HEK293 (cell line): Measurements from ENCODE around the gene FAM9A.
"Not testable (repeated sequence)": the region's sequence is repeated elsewhere in the genome, so short reads cannot be mapped to it uniquely, and the experiment has no call there.

ENCODE experiments used
- CTCF ChIA-PET: fragments of 350-600 bp; formaldehyde crosslinking; extraction: SDS; loops from one replicate; lab custom pipeline; 2021; ENCODE audit warnings: antibody characterized with exemption; lab: Yijun Ruan, JAX
- POLR2A ChIA-PET: fragments of 300-600 bp; formaldehyde crosslinking; extraction: SDS; loops from one replicate; lab custom pipeline; 2020; ENCODE audit warnings: antibody characterized with exemption, inconsistent platforms; lab: Yijun Ruan, JAX
- H3K27ac ChIP-seq: fragments of 200-500 bp; sonication (Bioruptor generic); 2 replicates; pipeline ENCODE4 v1.5.1; 2014; ENCODE audit warnings: low read depth, low read length, control low read depth, inconsistent platforms; ENCODE audit errors: extremely low read depth
- H3K36me3 ChIP-seq, 2 experiments: fragments of 200-500 bp in 1 of 2; sonication (Bioruptor generic) in 1 of 2; 1 replicate in 1 of 2; 2 replicates in 1 of 2; pipeline ENCODE4 v1.5.1; 2014 to 2017; ENCODE audit warnings: inconsistent platforms in 2 of 2, low read length in 2 of 2; ENCODE audit not compliant: control insufficient read depth in 2 of 2, insufficient read depth in 1 of 2
- H3K4me1 ChIP-seq: fragments of 200-500 bp; sonication (Bioruptor generic); 2 replicates; pipeline ENCODE4 v1.5.1; 2014; ENCODE audit warnings: mild to moderate bottlenecking, low read length, inconsistent platforms; ENCODE audit not compliant: control insufficient read depth, insufficient read depth
- H3K4me3 ChIP-seq: 2 replicates; pipeline ENCODE4 v1.5.1; 2011; ENCODE audit warnings: low read depth, mild to moderate bottlenecking, control low read depth, low read length, moderate library complexity
- H3K9me3 ChIP-seq: fragments of 200-500 bp; sonication (Bioruptor generic); 2 replicates; pipeline ENCODE4 v1.5.1; 2014; ENCODE audit warnings: low read depth, low read length, inconsistent platforms; ENCODE audit not compliant: control insufficient read depth, insufficient read depth
- IKZF3 ChIP-seq: fragments of 450-650 bp; IDR thresholded peaks from 2 replicates; pipeline ENCODE4 v1.5.0; 2018; ENCODE audit warnings: missing biosample characterization, mild to moderate bottlenecking, missing genetic modification characterization, moderate library complexity
- KLF7 ChIP-seq: fragments of 450-650 bp; formaldehyde crosslinking; IDR thresholded peaks from 2 replicates; pipeline ENCODE4 v1.5.1; 2016; ENCODE audit warnings: missing biosample characterization, missing genetic modification characterization, borderline replicate concordance
- SCRT1 ChIP-seq: fragments of 450-650 bp; formaldehyde crosslinking; IDR thresholded peaks from 2 replicates; pipeline ENCODE4 v1.5.1; 2016; ENCODE audit warnings: missing biosample characterization, missing genetic modification characterization, borderline replicate concordance
- ZNF10 ChIP-seq: fragments of 450-650 bp; formaldehyde crosslinking; IDR thresholded peaks from 2 replicates; pipeline ENCODE4 v1.5.1; 2017; ENCODE audit warnings: missing biosample characterization, missing genetic modification characterization
- ZNF132 ChIP-seq: fragments of 450-650 bp; formaldehyde crosslinking; IDR thresholded peaks from 2 replicates; pipeline ENCODE4 v1.5.1; 2017; ENCODE audit warnings: missing biosample characterization, missing genetic modification characterization, borderline replicate concordance
- ZNF133 ChIP-seq: fragments of 450-650 bp; formaldehyde crosslinking; IDR thresholded peaks from 2 replicates; pipeline ENCODE4 v1.5.1; 2016; ENCODE audit warnings: missing biosample characterization, missing genetic modification characterization
- ZNF146 ChIP-seq: fragments of 450-650 bp; formaldehyde crosslinking; IDR thresholded peaks from 2 replicates; pipeline ENCODE4 v1.5.1; 2016; ENCODE audit warnings: missing biosample characterization, missing genetic modification characterization
- ZNF24 ChIP-seq: fragments of 450-650 bp; formaldehyde crosslinking; IDR thresholded peaks from 2 replicates; pipeline ENCODE4 v1.5.1; 2016; ENCODE audit warnings: missing biosample characterization, missing genetic modification characterization
- ZNF302 ChIP-seq: fragments of 450-650 bp; formaldehyde crosslinking; IDR thresholded peaks from 2 replicates; pipeline ENCODE4 v1.5.1; 2016; ENCODE audit warnings: missing biosample characterization, missing genetic modification characterization, low read depth
- ZNF366 ChIP-seq: fragments of 450-650 bp; formaldehyde crosslinking; conservative IDR thresholded peaks from 2 replicates; pipeline ENCODE4 v1.5.1; 2016; ENCODE audit warnings: missing biosample characterization, missing genetic modification characterization
- ZNF426 ChIP-seq: fragments of 450-650 bp; formaldehyde crosslinking; IDR thresholded peaks from 2 replicates; pipeline ENCODE4 v1.5.1; 2017; ENCODE audit warnings: missing biosample characterization, missing genetic modification characterization, mild to moderate bottlenecking, inconsistent platforms, moderate library complexity
- ZNF561 ChIP-seq: fragments of 450-650 bp; IDR thresholded peaks from 2 replicates; pipeline ENCODE4 v1.5.1; 2018; ENCODE audit warnings: missing biosample characterization, missing genetic modification characterization, borderline replicate concordance
- ZNF585B ChIP-seq: fragments of 450-650 bp; formaldehyde crosslinking; IDR thresholded peaks from 2 replicates; pipeline ENCODE4 v1.5.1; 2016; ENCODE audit warnings: missing biosample characterization, missing genetic modification characterization
- ZNF621 ChIP-seq: fragments of 450-650 bp; formaldehyde crosslinking; IDR thresholded peaks from 2 replicates; pipeline ENCODE4 v1.5.1; 2017; ENCODE audit warnings: missing biosample characterization, missing genetic modification characterization
- ZNF677 ChIP-seq: fragments of 450-650 bp; IDR thresholded peaks from 2 replicates; pipeline ENCODE4 v1.5.0; 2018; ENCODE audit warnings: missing biosample characterization, mild to moderate bottlenecking, missing genetic modification characterization, moderate library complexity
- ZNF692 ChIP-seq: fragments of 450-650 bp; formaldehyde crosslinking; IDR thresholded peaks from 2 replicates; pipeline ENCODE4 v1.5.1; 2016; ENCODE audit warnings: missing biosample characterization, missing genetic modification characterization
- ZNF701 ChIP-seq: fragments of 450-650 bp; formaldehyde crosslinking; IDR thresholded peaks from 2 replicates; pipeline ENCODE4 v1.5.1; 2016; ENCODE audit warnings: missing biosample characterization, missing genetic modification characterization
- ZSCAN4 ChIP-seq: fragments of 450-650 bp; formaldehyde crosslinking; IDR thresholded peaks from 2 replicates; pipeline ENCODE4 v1.5.1; 2017; ENCODE audit warnings: missing biosample characterization, missing genetic modification characterization
- TF ChIP-seq, protein P1 (sequence below): fragments of 450-650 bp; formaldehyde crosslinking; IDR thresholded peaks from 2 replicates; pipeline ENCODE4 v1.5.1; 2016; ENCODE audit warnings: missing biosample characterization, missing genetic modification characterization

Gene FAM9A

DNA sequence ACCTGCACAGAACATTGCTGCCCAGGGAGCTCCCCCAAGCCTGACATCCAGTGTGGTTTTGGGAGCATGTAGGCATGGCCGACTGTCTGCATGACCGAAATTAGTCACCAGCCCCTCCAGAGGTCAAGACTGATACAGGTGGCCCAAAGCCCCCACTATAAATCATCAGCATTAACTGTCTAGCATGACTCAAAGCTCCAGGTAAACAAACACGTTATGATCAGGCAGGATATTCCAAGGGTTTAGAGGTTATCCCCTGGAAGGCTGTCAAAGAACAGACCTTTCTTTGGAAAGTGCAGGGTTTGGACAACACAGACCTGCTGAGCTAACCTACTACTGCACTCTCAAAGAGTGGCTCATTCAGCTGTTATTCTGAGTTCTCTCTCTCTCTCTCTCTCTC lies 2.1 kb upstream of the FAM9A start:
- CTCF ChIA-PET, result interaction anchor here (0.6 kb wide), 1 partner anchor 9 kb away, joined by 4 read pairs; no protein-coding TSS in a partner anchor
- TF ChIP-seq ZNF146 (no peak), KLF7 (tag by site-specific recombination) (no peak), ZNF10 (tag by site-specific recombination) (no peak), ZNF24 (tag by site-specific recombination) (no peak), ZNF133 (no peak)
- TF ChIP-seq, all 188 proteins: peak for 0
- POLR2A ChIA-PET, result no interaction called here

DNA sequence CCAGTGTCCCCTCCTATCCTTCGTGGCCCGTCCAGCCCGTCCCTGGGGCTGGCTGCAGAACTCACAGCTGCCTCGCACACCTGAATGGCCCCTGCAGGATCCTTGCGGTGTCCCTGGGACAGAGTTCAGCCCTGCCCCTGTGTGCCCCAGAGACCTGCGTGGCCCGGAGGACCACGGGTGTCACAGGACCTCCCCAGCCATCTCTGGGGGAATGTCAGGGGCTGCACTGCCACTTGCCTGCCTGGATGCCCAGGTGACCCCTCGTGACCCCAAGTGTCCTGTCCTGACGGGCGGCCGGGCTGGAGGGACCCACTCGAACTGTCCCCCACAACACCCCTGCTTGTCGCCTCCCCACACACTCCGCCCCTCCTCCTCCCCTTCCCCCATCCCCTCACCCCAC lies 832 bp downstream of the FAM9A start:
- not testable (repeated sequence) for H3K4me3 ChIP-seq

More for the DNA sequence above, 2.1 kb upstream of the FAM9A start:
- Histone ChIP-seq H3K4me1 (no peaks in the 10 kb centered on the region), H3K36me3 (no peaks in the 10 kb centered on the region), H3K4me3 (no peak overlapping the region), H3K27ac (no peak overlapping the region), H3K9me3 (no peaks in the 10 kb centered on the region)

GRCh38 chrX:8799281-8799680 lies 1.9 kb downstream of the FAM9A start:
- H3K4me1 ChIP-seq, POLR2A ChIA-PET, H3K9me3 ChIP-seq, H3K27ac ChIP-seq, H3K36me3 ChIP-seq, H3K4me3 ChIP-seq, CTCF ChIA-PET: not testable (repeated sequence)

More for the DNA sequence above, 832 bp downstream of the FAM9A start:
- H3K9me3 ChIP-seq, H3K27ac ChIP-seq, H3K36me3 ChIP-seq, H3K4me1 ChIP-seq, POLR2A ChIA-PET, CTCF ChIA-PET: not testable (repeated sequence)

- H3K27ac ChIP-seq, H3K4me3 ChIP-seq, H3K36me3 ChIP-seq, H3K4me1 ChIP-seq, CTCF ChIA-PET, POLR2A ChIA-PET, H3K9me3 ChIP-seq: not testable (repeated sequence)
Observed at GRCh38 chrX:8798702-8799101, 2.5 kb downstream of the FAM9A start.

DNA sequence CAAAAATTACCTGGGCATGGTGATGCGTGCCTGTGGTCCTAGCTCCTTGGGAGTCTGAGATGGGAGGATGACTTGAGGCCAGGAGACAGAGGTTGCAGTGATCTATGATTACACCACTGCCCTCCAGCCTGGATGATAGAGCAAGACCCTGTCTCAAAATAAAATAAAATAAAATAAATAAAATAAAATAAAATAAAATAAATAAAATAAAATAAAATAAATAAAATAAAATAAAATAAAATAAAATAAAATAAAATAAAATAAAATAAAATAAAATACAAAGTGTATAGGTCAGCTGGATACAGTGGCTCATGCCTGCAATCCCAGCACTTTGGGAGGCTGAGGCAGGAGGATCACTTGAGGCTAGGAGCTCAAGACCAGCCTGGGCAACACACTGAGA lies 14.1 kb downstream of the FAM9A start:
- H3K9me3 ChIP-seq, H3K4me1 ChIP-seq, H3K36me3 ChIP-seq, POLR2A ChIA-PET, CTCF ChIA-PET, H3K4me3 ChIP-seq, H3K27ac ChIP-seq: not testable (repeated sequence)

DNA sequence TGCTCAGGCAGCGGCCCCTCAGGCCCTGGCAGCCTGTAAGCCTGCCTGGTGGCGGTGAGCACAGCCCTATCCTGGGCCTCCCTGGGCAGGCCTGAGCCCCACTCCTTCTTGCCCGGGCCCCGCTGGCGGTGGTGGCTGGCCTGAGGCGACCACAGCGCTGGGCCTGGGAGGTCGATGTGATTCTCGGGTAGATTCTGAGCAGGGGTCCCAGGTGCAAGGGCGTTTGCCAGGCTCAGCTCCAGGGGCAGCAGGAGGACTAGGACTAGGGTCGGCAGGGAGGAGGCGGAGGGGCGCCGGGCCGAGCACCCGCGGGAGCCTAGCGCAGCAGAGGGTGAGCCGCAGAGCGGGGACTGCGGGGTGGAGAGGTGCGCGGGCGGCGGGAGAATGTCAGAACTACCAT lies 17.0 kb downstream of the FAM9A start:
- H3K9me3 ChIP-seq, result no peaks in the 10 kb centered on the region
- ChIA-PET CTCF (no interaction called here), POLR2A (no interaction called here)
- no peaks in the 10 kb centered on the region for H3K4me1 ChIP-seq
- no peak overlapping the region for H3K4me3 ChIP-seq
- H3K36me3 ChIP-seq, result no peaks in the 10 kb centered on the region
- no peak overlapping the region for H3K27ac ChIP-seq
- TF ChIP-seq SCRT1 (tag by site-specific recombination) (no peak), ZNF701 (tag by site-specific recombination) (no peak), ZNF426 (no peak), ZNF585B (no peak), ZNF677 (tag by site-specific recombination) (no peak), IKZF3 (tag by site-specific recombination) (no peak), ZNF366 (tag by site-specific recombination) (no peak), ZNF621 (tag by site-specific recombination) (no peak), ZNF302 (tag by site-specific recombination) (no peak), ZNF561 (tag by site-specific recombination) (no peak), ZSCAN4 (tag by site-specific recombination) (no peak), ZNF692 (tag by site-specific recombination) (no peak), ZNF132 (no peak)
- TF ChIP-seq, protein P1, sequence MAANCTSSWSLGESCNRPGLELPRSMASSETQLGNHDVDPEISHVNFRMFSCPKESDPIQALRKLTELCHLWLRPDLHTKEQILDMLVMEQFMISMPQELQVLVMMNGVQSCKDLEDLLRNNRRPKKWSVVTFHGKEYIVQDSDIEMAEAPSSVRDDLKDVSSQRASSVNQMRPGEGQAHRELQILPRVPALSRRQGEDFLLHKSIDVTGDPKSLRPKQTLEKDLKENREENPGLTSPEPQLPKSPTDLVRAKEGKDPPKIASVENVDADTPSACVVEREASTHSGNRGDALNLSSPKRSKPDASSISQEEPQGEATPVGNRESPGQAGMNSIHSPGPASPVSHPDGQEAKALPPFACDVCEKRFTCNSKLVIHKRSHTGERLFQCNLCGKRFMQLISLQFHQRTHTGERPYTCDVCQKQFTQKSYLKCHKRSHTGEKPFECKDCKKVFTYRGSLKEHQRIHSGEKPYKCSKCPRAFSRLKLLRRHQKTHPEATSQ (tag by site-specific recombination), result no peak
